Cardiac fibroblast (primary cell): ENCODE results near the gene HNRNPK.

ENCODE experiments used
- DNase-seq, 2 donors: peaks; one replicate each; pipeline versions ENCODE4 v3.0.0 to v3.0.0-alpha.2; 2010; ENCODE audit warnings: low read depth in 2 of 2
- H3K4me3 ChIP-seq, 2 donors: replicated peaks in 1 of 2; 1 replicate in 1 of 2; 2 replicates in 1 of 2; pipeline ENCODE4 v1.5.1; 2011; ENCODE audit warnings: low read depth in 2 of 2, low read length in 2 of 2, mild to moderate bottlenecking in 2 of 2, moderate library complexity in 1 of 2
- CTCF ChIP-seq: IDR thresholded peaks from one replicate; pipeline ENCODE4 v1.5.1; 2011; ENCODE audit warnings: low read depth, mild to moderate bottlenecking, low read length, inconsistent platforms

The HNRNPK gene

DNA sequence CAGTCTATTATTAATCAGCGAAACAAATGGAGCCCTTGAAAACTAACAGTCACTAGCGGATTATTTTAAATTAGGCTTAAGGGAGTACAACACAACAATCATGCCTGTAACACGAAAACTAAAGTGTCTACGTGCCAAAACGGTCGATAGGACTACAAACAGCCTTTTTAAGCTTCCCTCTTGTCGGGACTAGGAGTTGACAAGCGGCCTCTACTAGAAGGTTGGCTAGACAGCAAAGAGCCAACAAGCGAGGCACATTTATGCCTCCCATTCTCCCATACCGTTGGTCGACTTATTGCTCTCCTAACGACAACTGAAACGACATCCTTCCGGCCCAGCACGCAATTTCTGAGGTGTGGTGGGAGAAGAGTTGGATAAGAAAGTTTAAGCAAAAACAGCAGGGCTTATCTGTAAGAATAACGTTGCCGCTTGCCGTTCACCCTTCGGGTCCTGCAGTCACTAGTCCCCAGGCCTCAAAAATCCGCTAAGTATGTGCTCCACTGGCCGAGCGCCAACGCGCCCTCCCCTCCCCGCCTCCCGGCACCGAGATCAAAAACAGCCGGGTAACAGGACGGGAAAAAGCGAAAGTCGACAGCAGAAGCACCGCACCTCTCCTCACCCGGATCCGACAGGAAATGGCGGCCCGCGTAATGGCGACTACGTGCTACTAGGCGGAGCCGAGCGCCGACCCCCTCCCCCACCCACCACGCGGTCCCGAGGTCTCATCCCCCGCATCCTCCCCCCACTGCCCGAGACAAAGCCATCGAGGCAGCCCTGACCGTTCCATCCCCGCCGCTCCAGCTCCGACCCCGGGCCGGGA lies 813 bp downstream of the HNRNPK start:
- H3K4me3 ChIP-seq: peak overlapping the region; percentile 95 to 100
- no peak for TF ChIP-seq CTCF
- DNase-seq: peak; percentile 84 to 89

DNA sequence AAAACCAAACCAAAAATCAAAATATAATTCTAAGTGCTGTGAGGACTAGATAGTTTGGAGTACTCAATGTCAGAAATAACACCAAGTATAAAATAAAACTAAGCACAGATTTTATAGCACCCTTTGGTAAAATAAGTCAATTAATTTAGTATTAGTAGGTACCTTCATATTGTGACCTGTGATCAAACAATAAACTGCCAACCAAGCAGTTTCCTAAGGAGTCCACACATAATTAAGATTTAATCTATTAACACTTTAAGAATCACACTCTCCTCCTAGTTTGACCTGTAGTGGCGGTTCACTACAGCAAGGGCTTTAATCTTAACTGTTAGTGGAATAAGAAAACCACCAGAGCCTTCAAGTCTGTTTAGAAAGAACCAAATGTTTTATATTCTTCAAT lies 2.8 kb downstream of the HNRNPK start:
- DNase-seq: no peak
- peak overlapping the region in 1 of 2 donors; percentile 100 for H3K4me3 ChIP-seq
- no peak for TF ChIP-seq CTCF

DNA sequence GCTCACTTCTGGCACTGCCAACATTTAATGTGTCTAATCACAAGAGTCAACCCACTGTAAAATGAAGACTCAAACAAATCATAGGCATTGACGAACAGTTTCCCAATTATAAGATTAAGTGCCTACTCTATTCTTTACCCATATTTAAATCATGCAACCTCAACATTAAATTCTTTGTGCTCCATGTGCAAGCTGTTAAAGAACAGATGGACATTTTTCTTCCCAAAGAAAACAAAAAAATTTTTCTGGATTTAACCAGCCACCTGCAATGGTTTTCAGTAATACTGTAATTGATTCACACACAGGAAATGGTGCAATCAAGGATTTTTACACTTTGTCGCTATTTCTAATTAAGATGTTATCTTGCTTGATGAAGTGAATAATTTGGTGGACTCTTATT lies 3.6 kb downstream of the HNRNPK start:
- H3K4me3 ChIP-seq: no peak overlapping the region
- no peak for DNase-seq
- no peak for TF ChIP-seq CTCF

DNA sequence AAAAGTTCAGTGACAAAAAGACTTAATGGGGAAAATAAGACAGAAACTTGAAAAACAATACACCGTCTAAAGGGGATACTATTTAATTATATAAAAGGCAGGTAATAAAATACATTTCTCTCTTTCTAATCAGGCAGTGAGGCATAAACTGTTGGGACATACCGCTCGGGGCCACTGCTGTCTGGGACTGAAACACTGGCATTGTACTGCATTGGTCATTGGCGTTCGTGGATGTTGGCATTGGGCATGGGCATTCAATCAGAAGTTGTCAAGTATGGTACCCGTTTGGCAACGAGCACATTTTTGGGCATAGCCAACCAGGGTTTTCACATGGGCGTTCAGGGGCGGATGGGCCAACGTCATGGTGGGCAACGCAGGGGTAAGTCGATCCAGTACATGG lies 4.7 kb downstream of the HNRNPK start:
- TF ChIP-seq CTCF: no peak
- H3K4me3 ChIP-seq: no peak overlapping the region
- no peak for DNase-seq

DNA sequence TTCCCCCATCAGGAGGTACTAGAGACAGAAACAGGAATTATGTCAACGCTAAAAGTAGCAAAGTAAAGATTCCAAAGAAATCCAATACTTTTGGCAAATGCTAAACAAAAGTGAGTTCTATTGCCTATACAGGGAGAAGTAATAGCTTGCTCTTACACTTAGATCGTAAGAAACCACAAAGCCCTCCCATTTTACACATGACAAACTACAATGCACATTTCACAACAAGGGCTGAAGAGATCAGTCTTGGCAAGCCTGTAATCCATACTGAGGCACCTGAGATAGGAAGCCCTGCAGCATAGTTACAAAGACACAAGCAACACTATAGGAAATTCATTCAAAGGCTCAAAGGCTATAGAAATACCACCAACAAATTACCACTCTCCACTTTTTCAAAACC lies 7.7 kb downstream of the HNRNPK start:
- no peak overlapping the region for H3K4me3 ChIP-seq
- no peak for DNase-seq
- no peak for TF ChIP-seq CTCF

- no peak for DNase-seq
- TF ChIP-seq CTCF: no peak
- H3K4me3 ChIP-seq: no peak overlapping the region
These were observed 8.5 kb downstream of the HNRNPK start for GRCh38 chr9:83971485-83971884.

- no peak overlapping the region for H3K4me3 ChIP-seq
- TF ChIP-seq CTCF: no peak
- DNase-seq: no peak
These were observed 10.4 kb downstream of the HNRNPK start for GRCh38 chr9:83969602-83970001.
